K562 (cell line): ENCODE results near the gene RHBDL3. TPM values are rescaled to one million over a fixed set of nuclear protein-coding genes. Genes with fewer than 3 reads are reported as not detected.

Source experiments
- CHD7 ChIP-seq: fragments of 200-600 bp; sonication (generic); IDR thresholded peaks from one replicate; pipeline ENCODE4 v1.6.1; 2012; ENCODE audit warnings: mild to moderate bottlenecking, low read depth, low read length, inconsistent platforms
- EWSR1 ChIP-seq: fragments of 450-650 bp; IDR thresholded peaks from 2 replicates; pipeline ENCODE4 v1.6.1; 2018; ENCODE audit warnings: borderline replicate concordance, mild to moderate bottlenecking, low read depth, moderate library complexity; ENCODE audit not compliant: partially characterized antibody
- GTF2B ChIP-seq: IDR thresholded peaks from 2 replicates; pipeline ENCODE4 v1.6.1; 2011; ENCODE audit not compliant: insufficient read length; ENCODE audit errors: extremely low read depth
- PRDM10 ChIP-seq: fragments of 450-650 bp; IDR thresholded peaks from 2 replicates; pipeline ENCODE4 v1.6.1; 2018; ENCODE audit not compliant: partially characterized antibody
- TFE3 ChIP-seq: fragments of 450-650 bp; formaldehyde crosslinking; IDR thresholded peaks from 2 replicates; pipeline ENCODE4 v1.4.0; 2020; ENCODE audit warnings: mild to moderate bottlenecking, mixed read lengths
- ZC3H4 ChIP-seq: sonication (generic); formaldehyde crosslinking; IDR thresholded peaks from 2 replicates; pipeline ENCODE4 v1.9.0; 2021; ENCODE audit warnings: missing genetic modification reagents, borderline replicate concordance
- polyA plus RNA-seq, 8 experiments: library from polyadenylated mRNA; depleted of rRNA in 4 of 8; stranded (reverse) in 5 of 8; unstranded in 3 of 8; fragments of >200 nt; fragmentation: Nextera tagmentation in 2 of 8; fragmentation: Illumina TruSeq in 1 of 8; extraction: Ambion mirVana in 2 of 8; extraction: Trizol in 1 of 8; gene quantifications; 2 replicates each; pipeline versions ENCODE4 v1.2.1 to v1.2.3, GENCODE V29; 2011 to 2014; ENCODE audit warnings: inconsistent platforms in 1 of 8, missing spikeins in 1 of 8
- total RNA-seq, 7 experiments: library from RNA; depleted of rRNA in 6 of 7; stranded (reverse); fragments of >200 nt in 6 of 7; fragmentation: Illumina TruSeq in 2 of 7; extraction: Trizol in 2 of 7; gene quantifications; 2 replicates each; pipeline versions ENCODE4 v1.2.1 to v1.2.3, GENCODE V29; 2011 to 2021; ENCODE audit warnings: low replicate concordance in 1 of 7

The RHBDL3 gene
- total and polyA plus RNA-seq, 9 of the 15 experiments (the other 6 are each of a cell fraction or from before 2014, with no cell fraction given), result 0.06 to 0.31 (median 0.09) TPM; not detected in 4

GRCh38 chr17:32256701-32257019 lies 9.0 kb upstream of the RHBDL3 start (continued):
- TF ChIP-seq CHD7, result no peak
- TF ChIP-seq PRDM10, result no peak
- TF ChIP-seq TFE3, result peak; percentile 42
- no peak for TF ChIP-seq GTF2B
- no peak for TF ChIP-seq EWSR1
- no peak for TF ChIP-seq ZC3H4 (CRISPR knock-in tag)
